NK-92 treated with Interleukin-12 subunit alpha and Interleukin-12 subunit beta, amount 100 ng/mL, for 24 hours (cell line): ENCODE measurements around the gene LGI4.

Experiments used
- DNase-seq: peaks from one replicate; lab custom pipeline; 2025; lab: John Stamatoyannopoulos, UW

The LGI4 gene

GRCh38 chr19:35085947-35086346, 48.9 kb downstream of the LGI4 start:
- no peak for DNase-seq

- DNase-seq, result no peak
Observed at GRCh38 chr19:35084509-35084762, 50.4 kb downstream of the LGI4 start.

- DNase-seq, result no peak
Observed at GRCh38 chr19:35083691-35084508, 51.0 kb downstream of the LGI4 start.

- DNase-seq, result no peak
Observed at GRCh38 chr19:35081201-35081600, 53.7 kb downstream of the LGI4 start.

DNA sequence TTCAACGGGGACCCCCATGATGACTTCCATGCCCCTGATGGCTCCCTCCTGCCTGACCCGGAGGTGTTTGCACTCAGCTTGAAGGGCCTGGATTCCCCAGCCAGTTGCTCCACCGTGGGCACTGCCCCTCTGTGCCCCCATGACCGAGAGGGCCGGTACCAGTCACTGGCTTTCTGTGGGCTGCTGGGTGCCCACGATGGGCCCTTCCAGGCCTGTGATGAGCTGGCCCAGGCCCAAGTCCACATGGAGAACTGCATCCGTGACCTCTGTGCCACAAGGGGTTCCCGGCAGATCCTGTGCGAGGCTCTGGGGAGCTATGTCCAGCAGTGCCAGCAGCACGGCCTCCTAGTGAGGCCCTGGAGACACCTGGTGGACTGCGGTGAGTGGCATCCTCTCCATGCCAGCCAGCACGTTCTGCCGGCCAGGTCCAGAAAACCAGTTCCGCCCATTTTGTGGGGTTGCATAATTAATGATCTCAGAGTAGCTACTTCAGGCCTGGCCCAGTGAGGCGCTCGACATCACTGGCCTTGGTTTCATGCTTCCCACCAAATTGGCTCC, 54.2 kb downstream of the LGI4 start:
- no peak for DNase-seq

- no peak for DNase-seq
Observed at GRCh38 chr19:35079826-35080225, 55.0 kb downstream of the LGI4 start.

DNA sequence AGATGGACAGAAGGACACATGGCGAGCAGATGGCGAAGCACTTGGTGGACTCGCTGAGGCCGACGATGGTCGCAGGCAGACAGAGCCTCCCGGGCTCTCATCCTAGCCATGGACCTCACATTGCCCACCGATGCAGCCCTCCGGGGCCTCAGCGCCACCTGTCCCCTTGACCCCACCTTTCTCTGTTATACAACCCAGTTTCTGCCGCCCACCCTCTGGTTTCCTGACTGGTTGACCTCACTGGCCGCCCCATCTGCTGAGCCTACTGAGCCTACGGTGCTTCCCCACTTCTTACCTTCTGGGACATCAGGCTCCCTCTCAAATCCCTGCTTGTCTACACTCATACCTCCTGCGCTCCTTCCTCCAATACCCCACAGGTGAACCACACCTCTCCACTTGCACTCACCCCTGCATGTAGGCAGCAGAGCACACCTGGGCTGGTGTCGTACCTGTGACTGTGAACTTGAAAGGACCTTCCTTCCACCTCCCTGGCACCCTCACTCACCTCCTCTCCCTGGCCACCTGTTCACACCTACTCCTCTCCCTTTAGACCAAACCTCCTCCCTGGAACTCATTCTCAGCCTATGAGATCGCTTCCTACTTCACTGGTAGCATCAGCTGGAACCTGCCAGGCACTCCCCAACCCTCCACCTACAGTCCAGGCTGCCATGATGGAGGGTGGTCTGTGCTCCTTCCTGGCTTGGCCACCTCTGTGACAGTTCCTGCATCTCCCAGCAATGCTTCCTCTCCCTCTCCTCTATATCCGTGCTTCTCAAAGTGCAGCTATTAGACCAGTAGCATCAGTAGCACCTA, 57.2 kb downstream of the LGI4 start:
- no peak for DNase-seq

GRCh38 chr19:35076657-35077056, 58.2 kb downstream of the LGI4 start:
- DNase-seq, result no peak

GRCh38 chr19:35076026-35076370, 58.9 kb downstream of the LGI4 start:
- DNase-seq, result no peak

DNA sequence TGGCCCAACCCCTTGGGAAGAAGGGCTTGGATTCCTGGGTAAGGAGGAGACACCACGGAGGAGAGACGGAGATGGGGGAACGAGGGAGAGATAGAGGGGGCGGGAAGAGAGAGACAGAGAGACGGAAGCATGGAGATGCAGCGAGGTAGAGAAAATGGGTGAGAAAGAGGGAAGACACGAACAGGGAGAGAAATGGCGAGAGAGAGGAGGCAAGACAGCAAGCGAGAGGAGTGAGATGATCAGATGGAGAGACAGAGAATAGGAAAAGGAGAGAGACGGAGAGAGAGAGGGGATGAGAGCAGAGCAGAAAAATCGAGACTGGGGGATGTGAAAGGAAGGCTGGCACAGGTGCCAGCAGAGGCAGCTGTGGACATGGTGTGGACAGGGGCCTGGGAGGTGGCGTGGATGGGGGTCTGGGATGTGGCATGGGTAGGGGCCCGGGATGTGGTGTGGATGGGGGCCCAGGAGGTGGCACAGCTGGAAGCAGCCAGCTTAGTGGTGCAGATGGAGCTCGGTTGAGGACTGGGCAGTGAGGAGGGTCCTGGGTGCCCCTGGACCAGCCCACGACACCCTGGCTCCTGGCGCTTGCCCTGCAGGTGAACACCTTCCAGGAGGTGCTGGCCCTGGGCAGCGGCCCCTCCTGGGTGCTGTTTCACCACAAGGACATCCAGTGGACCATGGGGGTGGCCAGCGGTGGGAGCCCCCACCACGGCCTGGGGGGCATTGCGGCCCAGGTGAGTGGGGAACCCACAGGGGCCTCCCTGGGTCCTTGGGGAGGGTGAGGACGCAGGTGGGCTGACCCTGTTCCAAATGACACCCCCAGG, 59.4 kb downstream of the LGI4 start:
- DNase-seq, result no peak
